ENCODE data around the gene OCEL1. TPM values are rescaled to one million over a fixed set of nuclear protein-coding genes. Genes with fewer than 3 reads are reported as not detected.

The OCEL1 gene
- total and polyA plus RNA-seq, 2 of the 13 experiments (the other 11 are each of a cell fraction or from before 2014, with no cell fraction given): 10.6 to 17.2 TPM

- 0 out of 2 replicates have a peak, but pooled peaks have one; percentile 22 for TF ChIP-seq TFDP2 (CRISPR knock-in tag; IDR thresholded peaks at IDR 0.05)
- TF ChIP-seq ELF3 (CRISPR knock-in tag; IDR thresholded peaks at IDR 0.05): peak; percentile 53; the same call in 1 of the 2 replicates
- TF ChIP-seq HOXA5 (CRISPR knock-in tag; IDR thresholded peaks at IDR 0.05): no peak
- TF ChIP-seq ZNF414 (CRISPR knock-in tag; IDR thresholded peaks at IDR 0.05): 0 out of 2 replicates have a peak, but pooled peaks have one; percentile 29
- no peak for TF ChIP-seq ATF7 (IDR thresholded peaks at IDR 0.05)
- TF ChIP-seq ATF7 (CRISPR knock-in tag; IDR thresholded peaks at IDR 0.05): no peak
- TF ChIP-seq ZNF609 (CRISPR knock-in tag; IDR thresholded peaks at IDR 0.05; ENCODE audit: borderline replicate concordance): no peak; the same call in none of the 2 replicates
- no peak for TF ChIP-seq DMAP1 (CRISPR knock-in tag; IDR thresholded peaks at IDR 0.05)
- no peak for TF ChIP-seq ZNF678 (CRISPR knock-in tag; IDR thresholded peaks at IDR 0.05)
- TF ChIP-seq MED8 (CRISPR knock-in tag; IDR thresholded peaks at IDR 0.05; ENCODE audit: insufficient replicate concordance): no peak
- TF ChIP-seq NFE2L1 (CRISPR knock-in tag; IDR thresholded peaks at IDR 0.05; ENCODE audit: borderline replicate concordance): no peak
- TF ChIP-seq KLF13 (CRISPR knock-in tag; IDR thresholded peaks at IDR 0.05): no peak
- 0 out of 2 replicates have a peak, but pooled peaks have one; percentile 51 for TF ChIP-seq ZNF564 (CRISPR knock-in tag; IDR thresholded peaks at IDR 0.05)
- TF ChIP-seq TIGD3 (CRISPR knock-in tag; IDR thresholded peaks at IDR 0.05; ENCODE audit: borderline replicate concordance): no peak
- TF ChIP-seq MAX (IDR thresholded peaks at IDR 0.05): no peak
- no peak for TF ChIP-seq NR3C1 (CRISPR knock-in tag; IDR thresholded peaks at IDR 0.05)
- TF ChIP-seq PHF20 (CRISPR knock-in tag; IDR thresholded peaks at IDR 0.05): peak; percentile 32; the same call in 1 of the 2 replicates
- no peak for TF ChIP-seq SP4 (CRISPR knock-in tag; IDR thresholded peaks at IDR 0.05)
- TF ChIP-seq ZNF160 (CRISPR knock-in tag; IDR thresholded peaks at IDR 0.05): no peak
- TF ChIP-seq BRCA1 (CRISPR knock-in tag; IDR thresholded peaks at IDR 0.05): no peak
- TF ChIP-seq MEIS1 (CRISPR knock-in tag; IDR thresholded peaks at IDR 0.05; ENCODE audit: borderline replicate concordance): no peak
- TF ChIP-seq ZNF558 (CRISPR knock-in tag; IDR thresholded peaks at IDR 0.05; ENCODE audit: borderline replicate concordance): 0 out of 2 replicates have a peak, but pooled peaks have one; percentile 71
Measured at GRCh38 chr19:17240062-17240752, 14.2 kb downstream of the OCEL1 start (continued).

Measured in HepG2 (cell line).